ENCODE data around the gene GPC5.
"Not testable (repeated sequence)": the region's sequence is repeated elsewhere in the genome, so short reads cannot be mapped to it uniquely, and the experiment has no call there.

DNA sequence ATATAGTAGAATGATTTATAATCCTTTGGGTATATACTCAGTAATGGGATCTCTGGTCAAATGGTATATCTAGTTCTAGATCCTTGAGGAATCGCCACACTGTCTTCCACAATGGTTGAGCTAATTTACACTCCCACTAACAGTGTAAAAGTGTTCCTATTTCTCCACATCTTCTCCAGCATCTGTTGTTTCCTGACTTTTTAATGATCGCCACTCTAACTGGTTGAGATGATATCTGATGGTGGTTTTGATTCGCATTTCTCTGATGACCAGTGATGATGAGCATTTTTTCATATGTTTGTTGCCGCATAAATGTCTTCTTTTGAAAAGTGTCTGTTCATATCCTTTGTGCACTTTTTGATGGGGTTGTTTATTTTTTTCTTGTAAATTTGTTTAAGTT, 1140.7 kb downstream of the GPC5 start:
- TF ChIP-seq, protein P1, sequence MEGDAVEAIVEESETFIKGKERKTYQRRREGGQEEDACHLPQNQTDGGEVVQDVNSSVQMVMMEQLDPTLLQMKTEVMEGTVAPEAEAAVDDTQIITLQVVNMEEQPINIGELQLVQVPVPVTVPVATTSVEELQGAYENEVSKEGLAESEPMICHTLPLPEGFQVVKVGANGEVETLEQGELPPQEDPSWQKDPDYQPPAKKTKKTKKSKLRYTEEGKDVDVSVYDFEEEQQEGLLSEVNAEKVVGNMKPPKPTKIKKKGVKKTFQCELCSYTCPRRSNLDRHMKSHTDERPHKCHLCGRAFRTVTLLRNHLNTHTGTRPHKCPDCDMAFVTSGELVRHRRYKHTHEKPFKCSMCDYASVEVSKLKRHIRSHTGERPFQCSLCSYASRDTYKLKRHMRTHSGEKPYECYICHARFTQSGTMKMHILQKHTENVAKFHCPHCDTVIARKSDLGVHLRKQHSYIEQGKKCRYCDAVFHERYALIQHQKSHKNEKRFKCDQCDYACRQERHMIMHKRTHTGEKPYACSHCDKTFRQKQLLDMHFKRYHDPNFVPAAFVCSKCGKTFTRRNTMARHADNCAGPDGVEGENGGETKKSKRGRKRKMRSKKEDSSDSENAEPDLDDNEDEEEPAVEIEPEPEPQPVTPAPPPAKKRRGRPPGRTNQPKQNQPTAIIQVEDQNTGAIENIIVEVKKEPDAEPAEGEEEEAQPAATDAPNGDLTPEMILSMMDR (IDR thresholded peaks at IDR 0.05 in 4 of 5, conservative IDR thresholded peaks at IDR 0.05 in 1 of 5) = not testable (repeated sequence)
- not testable (repeated sequence) for TF ChIP-seq POLR2A (IDR thresholded peaks at IDR 0.05)

All from gastrocnemius medialis (tissue), 4 donors.